ENCODE results near the gene CD19. TPM values are rescaled to one million over a fixed set of nuclear protein-coding genes. Genes with fewer than 3 reads are reported as not detected.

CD19 gene
- total and polyA plus RNA-seq, 10 of the 15 experiments (the other 5 are each of a cell fraction or from before 2014, with no cell fraction given): 1.2 to 125 (median 77.2) TPM

- TF ChIP-seq, protein P1, sequence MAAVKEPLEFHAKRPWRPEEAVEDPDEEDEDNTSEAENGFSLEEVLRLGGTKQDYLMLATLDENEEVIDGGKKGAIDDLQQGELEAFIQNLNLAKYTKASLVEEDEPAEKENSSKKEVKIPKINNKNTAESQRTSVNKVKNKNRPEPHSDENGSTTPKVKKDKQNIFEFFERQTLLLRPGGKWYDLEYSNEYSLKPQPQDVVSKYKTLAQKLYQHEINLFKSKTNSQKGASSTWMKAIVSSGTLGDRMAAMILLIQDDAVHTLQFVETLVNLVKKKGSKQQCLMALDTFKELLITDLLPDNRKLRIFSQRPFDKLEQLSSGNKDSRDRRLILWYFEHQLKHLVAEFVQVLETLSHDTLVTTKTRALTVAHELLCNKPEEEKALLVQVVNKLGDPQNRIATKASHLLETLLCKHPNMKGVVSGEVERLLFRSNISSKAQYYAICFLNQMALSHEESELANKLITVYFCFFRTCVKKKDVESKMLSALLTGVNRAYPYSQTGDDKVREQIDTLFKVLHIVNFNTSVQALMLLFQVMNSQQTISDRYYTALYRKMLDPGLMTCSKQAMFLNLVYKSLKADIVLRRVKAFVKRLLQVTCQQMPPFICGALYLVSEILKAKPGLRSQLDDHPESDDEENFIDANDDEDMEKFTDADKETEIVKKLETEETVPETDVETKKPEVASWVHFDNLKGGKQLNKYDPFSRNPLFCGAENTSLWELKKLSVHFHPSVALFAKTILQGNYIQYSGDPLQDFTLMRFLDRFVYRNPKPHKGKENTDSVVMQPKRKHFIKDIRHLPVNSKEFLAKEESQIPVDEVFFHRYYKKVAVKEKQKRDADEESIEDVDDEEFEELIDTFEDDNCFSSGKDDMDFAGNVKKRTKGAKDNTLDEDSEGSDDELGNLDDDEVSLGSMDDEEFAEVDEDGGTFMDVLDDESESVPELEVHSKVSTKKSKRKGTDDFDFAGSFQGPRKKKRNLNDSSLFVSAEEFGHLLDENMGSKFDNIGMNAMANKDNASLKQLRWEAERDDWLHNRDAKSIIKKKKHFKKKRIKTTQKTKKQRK (IDR thresholded peaks at IDR 0.05; ENCODE audit: low read depth, low read length): peak; percentile 96
- peak; percentile 28; the same call in 1 of the 2 replicates for TF ChIP-seq ELK1 (IDR thresholded peaks at IDR 0.05; ENCODE audit: low read depth, low read length)
- TF ChIP-seq MXI1 (IDR thresholded peaks at IDR 0.05; ENCODE audit: low read depth, low read length): peak; percentile 57; the same call in 1 of the 2 replicates
- peak; percentile 97 for TF ChIP-seq CHD2 (IDR thresholded peaks at IDR 0.05; ENCODE audit: borderline replicate concordance, low read depth, low read length)
- TF ChIP-seq SKIL (IDR thresholded peaks at IDR 0.05; ENCODE audit: low read depth, poor library complexity, severe bottlenecking): peak; percentile 69
- TF ChIP-seq SPI1 (IDR thresholded peaks at IDR 0.05; ENCODE audit: borderline replicate concordance, insufficient read depth, low read depth, low read length): no peak
- peak; percentile 93 for TF ChIP-seq ZBTB40 (IDR thresholded peaks at IDR 0.05; ENCODE audit: borderline replicate concordance)
- no peak for TF ChIP-seq MTA3 (IDR thresholded peaks at IDR 0.05; ENCODE audit: borderline replicate concordance, low read length)
- peak; percentile 83 for TF ChIP-seq HDGF (IDR thresholded peaks at IDR 0.05)
- TF ChIP-seq DPF2 (IDR thresholded peaks at IDR 0.05): peak; percentile 100
- TF ChIP-seq CHD1 (IDR thresholded peaks at IDR 0.05; ENCODE audit: low read depth, low read length): no peak
- peak; percentile 66; the same call in 1 of the 2 replicates for TF ChIP-seq RFX5 (IDR thresholded peaks at IDR 0.05; ENCODE audit: low read depth, low read length)
- TF ChIP-seq ZNF217 (IDR thresholded peaks at IDR 0.05): no peak
- TF ChIP-seq NR2C1 (IDR thresholded peaks at IDR 0.05): no peak
- TF ChIP-seq, protein P2, sequence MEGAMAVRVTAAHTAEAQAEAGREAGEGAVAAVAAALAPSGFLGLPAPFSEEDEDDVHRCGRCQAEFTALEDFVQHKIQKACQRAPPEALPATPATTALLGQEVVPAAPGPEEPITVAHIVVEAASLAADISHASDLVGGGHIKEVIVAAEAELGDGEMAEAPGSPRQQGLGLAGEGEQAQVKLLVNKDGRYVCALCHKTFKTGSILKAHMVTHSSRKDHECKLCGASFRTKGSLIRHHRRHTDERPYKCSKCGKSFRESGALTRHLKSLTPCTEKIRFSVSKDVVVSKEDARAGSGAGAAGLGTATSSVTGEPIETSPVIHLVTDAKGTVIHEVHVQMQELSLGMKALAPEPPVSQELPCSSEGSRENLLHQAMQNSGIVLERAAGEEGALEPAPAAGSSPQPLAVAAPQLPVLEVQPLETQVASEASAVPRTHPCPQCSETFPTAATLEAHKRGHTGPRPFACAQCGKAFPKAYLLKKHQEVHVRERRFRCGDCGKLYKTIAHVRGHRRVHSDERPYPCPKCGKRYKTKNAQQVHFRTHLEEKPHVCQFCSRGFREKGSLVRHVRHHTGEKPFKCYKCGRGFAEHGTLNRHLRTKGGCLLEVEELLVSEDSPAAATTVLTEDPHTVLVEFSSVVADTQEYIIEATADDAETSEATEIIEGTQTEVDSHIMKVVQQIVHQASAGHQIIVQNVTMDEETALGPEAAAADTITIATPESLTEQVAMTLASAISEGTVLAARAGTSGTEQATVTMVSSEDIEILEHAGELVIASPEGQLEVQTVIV (IDR thresholded peaks at IDR 0.05; ENCODE audit: borderline replicate concordance, partially characterized antibody): peak; percentile 81
Measured at GRCh38 chr16:28950648-28951409, 19.1 kb downstream of the CD19 start, which contains the start of gene NFATC2IP (continued).

Data from GM12878 (cell line).